Neural cell (in vitro differentiated cells): ENCODE results near the gene NCAM1.

Experiments used
- CTCF ChIP-seq: fragments of 450-650 bp; IDR thresholded peaks from 2 replicates; pipeline ENCODE4 v1.5.1; 2014; ENCODE audit warnings: antibody characterized with exemption, mild to moderate bottlenecking, moderate library complexity; ENCODE audit not compliant: poor library complexity, severe bottlenecking
- EP300 ChIP-seq: fragments of 450-650 bp; conservative IDR thresholded peaks from 2 replicates; pipeline ENCODE4 v1.6.1; 2014; ENCODE audit warnings: antibody characterized with exemption, mild to moderate bottlenecking, moderate library complexity; ENCODE audit not compliant: poor library complexity, severe bottlenecking
- EZH2 ChIP-seq: fragments of 200-600, 300-800 bp; shearing (Covaris generic), sonication (generic); IDR thresholded peaks from 2 replicates; pipeline ENCODE4 v1.6.1; 2014; ENCODE audit warnings: antibody characterized with exemption, low read length, borderline replicate concordance, mild to moderate bottlenecking; ENCODE audit not compliant: insufficient read depth, poor library complexity, severe bottlenecking
- MXI1 ChIP-seq: fragments of 450-650 bp; conservative IDR thresholded peaks from 2 replicates; pipeline ENCODE4 v1.6.1; 2014; ENCODE audit warnings: antibody characterized with exemption, mild to moderate bottlenecking; ENCODE audit not compliant: poor library complexity, severe bottlenecking
- POLR2AphosphoS5 ChIP-seq: IDR thresholded peaks from 2 replicates; pipeline ENCODE4 v1.6.1; 2012
- RAD21 ChIP-seq: fragments of 450-650 bp; conservative IDR thresholded peaks from 2 replicates; pipeline ENCODE4 v1.6.1; 2014; ENCODE audit warnings: antibody characterized with exemption, mild to moderate bottlenecking, moderate library complexity
- REST ChIP-seq: IDR thresholded peaks from 2 replicates; pipeline ENCODE4 v1.6.1; 2012; ENCODE audit warnings: borderline replicate concordance
- SMC3 ChIP-seq: fragments of 450-650 bp; conservative IDR thresholded peaks from 2 replicates; pipeline ENCODE4 v1.6.1; 2014; ENCODE audit warnings: antibody characterized with exemption, mild to moderate bottlenecking, moderate library complexity; ENCODE audit not compliant: poor library complexity

- TF ChIP-seq CTCF, result no peak
- TF ChIP-seq MXI1, result no peak
- TF ChIP-seq RAD21, result no peak
- no peak for TF ChIP-seq EZH2
- no peak for TF ChIP-seq POLR2AphosphoS5
- TF ChIP-seq EP300, result no peak
- no peak for TF ChIP-seq REST
- no peak for TF ChIP-seq SMC3
Measured at GRCh38 chr11:112971195-112971594, 10.0 kb downstream of the NCAM1 start.
